Pancreas (tissue), 10 donors: ENCODE data around the gene CD81. TPM values are rescaled to one million over a fixed set of nuclear protein-coding genes. Genes with fewer than 3 reads are reported as not detected.

Source experiments
- ATAC-seq, 4 donors: fragments of 200-7000 bp; cut with Tn5 transposase; one replicate each; pipeline versions ENCODE4 v1.8.0 to v1.9.1; 2020; ENCODE audit warnings: mild to moderate bottlenecking in 4 of 4, moderate library complexity in 4 of 4
- DNase-seq, 6 donors: peaks; one replicate each; pipeline ENCODE4 v3.0.0-alpha.2; 2020
- FAIRE-seq: peaks from 2 replicates; lab custom pipeline; 2012; peaks lifted over from hg19 to GRCh38; lab: Jason Lieb, UNC
- H3K27ac ChIP-seq, 4 donors: fragments of 200-600 bp; sonication (generic); 1 replicate in 3 of 4; 2 replicates in 1 of 4; pipeline versions ENCODE4 v1.5.0 to v1.8.0; 2020
- H3K27me3 ChIP-seq, 4 donors: fragments of 200-600 bp; one replicate each; pipeline ENCODE4 v1.8.0; 2021
- H3K36me3 ChIP-seq, 3 donors: fragments of 200-600 bp; sonication (generic) in 1 of 3; one replicate each; pipeline versions ENCODE4 v1.5.0 to v1.8.0; 2020 to 2021
- H3K4me1 ChIP-seq, 3 donors: fragments of 200-600 bp; one replicate each; pipeline ENCODE4 v1.8.0; 2021
- H3K4me3 ChIP-seq, 4 donors: fragments of 200-600 bp; sonication (generic) in 2 of 4; one replicate each; pipeline versions ENCODE4 v1.5.0 to v1.8.0; 2020 to 2021
- H3K9me3 ChIP-seq, 4 donors: fragments of 200-600 bp; one replicate each; pipeline ENCODE4 v1.8.0; 2021
- WGBS, 2 donors: extraction: QIAGEN DNeasy Blood & Tissue Kit; methylation state at CpG; one replicate each; pipeline ENCODE4 v1.1.7; 2013; 5-methylcytosine and 5-hydroxymethylcytosine counted together
- intact Hi-C, 3 donors: fragments of 100-400 bp; cut with DNase I; formaldehyde crosslinking; loops; one replicate each; pipeline versions ENCODE4 v1.11.1 to v1.14.2; 2022
- polyA plus RNA-seq, 2 donors: library from polyadenylated mRNA; stranded (reverse); fragments of 200-250 nt; gene quantifications; one replicate each; pipeline ENCODE4 v1.2.3, GENCODE V29; 2013
- total RNA-seq, 6 donors: library from RNA; stranded (reverse); fragmentation: NEBNext Ultra II Directional in 4 of 6; extraction: Animal tissue kit (Norgen Biotek cat#: 25700) in 4 of 6; gene quantifications; one replicate each; pipeline versions ENCODE4 v1.2.1 to v1.2.4, GENCODE V29; 2021 to 2023
- TF ChIP-seq, protein P1 (sequence below), 4 donors: fragments of 200-600 bp; sonication (generic) in 3 of 4; IDR thresholded peaks; one replicate each; pipeline versions ENCODE4 v1.5.0 to v1.8.0; 2021; ENCODE audit warnings: antibody characterized with exemption in 4 of 4
- donor health status: healthy with polysubstance abuse.
- donor health status: DM: no; HTN: no; CAD: no; lungs with moderate emphysema.
- donor health status: DM: no; HTN: no; CAD: no.
- donor health status: control.
- donor health status: control.
- donor health status: Bipolar disorder and iron deficiency.
- donor health status: DM: yes; HTN: yes; CAD: no.
- donor health status: DM: no; HTN: no; CAD: no.
- donor health status: DM: no; HTN: no; CAD: no.
- donor health status: DM: yes; HTN: yes; CAD: no.

Gene CD81
- total and polyA plus RNA-seq, 8 donors: 154 to 392 (median 236) TPM

DNA sequence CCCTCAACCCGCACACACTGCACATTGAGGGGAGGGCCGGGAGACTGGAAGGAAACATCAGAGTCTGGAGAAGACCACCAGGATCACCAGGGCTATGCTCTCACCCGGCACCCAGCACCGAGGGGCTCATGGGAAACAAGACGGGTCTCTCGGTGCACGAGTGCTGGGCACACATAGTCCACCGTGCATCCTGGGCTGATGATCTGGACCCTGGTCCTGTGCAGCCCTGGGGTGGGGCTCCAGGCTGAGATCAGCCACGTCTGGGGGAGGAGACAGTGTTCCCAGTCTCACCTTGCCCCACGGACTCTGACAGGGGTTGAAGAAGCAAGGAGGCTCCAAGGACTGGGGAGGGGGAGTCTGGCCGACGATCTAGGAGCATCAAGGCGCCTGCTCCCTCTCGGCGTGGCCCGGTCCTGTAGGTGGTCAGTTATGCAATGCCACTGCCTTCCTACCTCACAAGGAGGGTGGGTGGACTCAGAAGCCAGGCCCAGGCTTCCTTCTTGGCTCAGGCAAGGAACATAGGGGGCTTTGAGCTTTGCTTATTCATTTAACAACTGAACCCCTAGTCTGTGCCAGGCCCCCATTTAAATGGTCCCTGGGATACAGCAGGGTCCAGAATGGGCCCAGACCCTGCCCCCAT, 11.4 kb upstream of the CD81 start:
- intact Hi-C loops: no loop called here
- no peak for FAIRE-seq
- Histone ChIP-seq H3K9me3 (no peaks in the 10 kb centered on the region), H3K27me3 (no peaks in the 10 kb centered on the region), H3K4me1 (no peaks in the 10 kb centered on the region), H3K27ac (no peak overlapping the region), H3K36me3 (no peaks in the 10 kb centered on the region), H3K4me3 (no peak overlapping the region)
- 83 to 90% methylated on average over 16 of the region's 16 CpGs for WGBS, 2 donors
- ATAC-seq: no peak
- no peak for DNase-seq
- TF ChIP-seq, protein P1, sequence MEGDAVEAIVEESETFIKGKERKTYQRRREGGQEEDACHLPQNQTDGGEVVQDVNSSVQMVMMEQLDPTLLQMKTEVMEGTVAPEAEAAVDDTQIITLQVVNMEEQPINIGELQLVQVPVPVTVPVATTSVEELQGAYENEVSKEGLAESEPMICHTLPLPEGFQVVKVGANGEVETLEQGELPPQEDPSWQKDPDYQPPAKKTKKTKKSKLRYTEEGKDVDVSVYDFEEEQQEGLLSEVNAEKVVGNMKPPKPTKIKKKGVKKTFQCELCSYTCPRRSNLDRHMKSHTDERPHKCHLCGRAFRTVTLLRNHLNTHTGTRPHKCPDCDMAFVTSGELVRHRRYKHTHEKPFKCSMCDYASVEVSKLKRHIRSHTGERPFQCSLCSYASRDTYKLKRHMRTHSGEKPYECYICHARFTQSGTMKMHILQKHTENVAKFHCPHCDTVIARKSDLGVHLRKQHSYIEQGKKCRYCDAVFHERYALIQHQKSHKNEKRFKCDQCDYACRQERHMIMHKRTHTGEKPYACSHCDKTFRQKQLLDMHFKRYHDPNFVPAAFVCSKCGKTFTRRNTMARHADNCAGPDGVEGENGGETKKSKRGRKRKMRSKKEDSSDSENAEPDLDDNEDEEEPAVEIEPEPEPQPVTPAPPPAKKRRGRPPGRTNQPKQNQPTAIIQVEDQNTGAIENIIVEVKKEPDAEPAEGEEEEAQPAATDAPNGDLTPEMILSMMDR (IDR thresholded peaks at IDR 0.05): no peak

DNA sequence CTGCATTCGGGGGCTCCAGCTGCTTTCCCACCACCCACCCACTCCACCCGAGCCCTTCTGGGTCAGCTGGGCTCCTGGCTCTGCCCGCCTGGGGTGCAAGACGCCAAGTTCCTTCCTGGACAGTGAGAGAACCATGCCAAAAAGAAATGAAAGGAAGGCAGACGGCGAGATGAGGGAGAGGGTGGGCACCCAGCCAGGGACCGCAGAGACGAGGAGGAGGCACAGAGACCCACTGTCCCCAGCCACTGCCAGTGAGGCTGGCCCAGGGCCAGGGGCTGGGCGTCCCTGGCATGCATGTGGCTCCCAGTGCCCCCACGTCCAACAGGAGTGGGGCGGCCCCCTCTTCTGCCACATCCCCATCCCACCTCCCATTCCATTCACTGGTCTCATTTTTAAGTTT, 10.8 kb upstream of the CD81 start:
- TF ChIP-seq, protein P1 (IDR thresholded peaks at IDR 0.05): no peak
- H3K27me3 ChIP-seq: no peaks in the 10 kb centered on the region
- FAIRE-seq (no peak), DNase-seq (peak in 1 of 6 donors; percentile 52), ATAC-seq (peak in 3 of 4 donors; percentile 30 to 52 (median 31))
- 50 to 67% methylated on average over 11 of the region's 11 CpGs for WGBS, 2 donors
- H3K4me3 ChIP-seq: no peak overlapping the region
- H3K27ac ChIP-seq: no peak overlapping the region
- intact Hi-C loops: no loop called here
- H3K9me3 ChIP-seq: no peaks in the 10 kb centered on the region
- no peaks in the 10 kb centered on the region for H3K4me1 ChIP-seq
- no peaks in the 10 kb centered on the region for H3K36me3 ChIP-seq

DNA sequence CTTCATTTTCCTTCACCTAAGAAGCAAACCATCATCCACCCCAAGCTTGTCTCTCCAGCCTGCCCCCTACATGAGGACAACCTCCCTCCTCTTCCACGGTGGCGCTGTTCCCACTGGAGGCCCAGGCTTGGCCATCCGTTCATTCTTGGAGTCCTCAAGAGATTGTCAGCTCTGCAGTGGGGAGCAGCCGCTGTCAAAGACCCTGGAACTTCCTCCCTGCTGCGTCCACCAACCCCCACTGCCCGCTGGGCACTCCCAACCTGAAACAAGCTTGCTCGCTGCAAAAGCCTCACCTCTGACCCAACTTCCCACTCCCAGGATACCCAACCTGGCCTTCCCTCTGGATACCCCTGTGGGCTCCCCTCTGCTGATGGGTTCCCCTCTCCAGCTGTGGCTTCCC, 10.4 kb upstream of the CD81 start:
- Histone ChIP-seq H3K27ac (no peak overlapping the region), H3K4me1 (no peaks in the 10 kb centered on the region), H3K4me3 (no peak overlapping the region), H3K9me3 (no peaks in the 10 kb centered on the region), H3K36me3 (no peaks in the 10 kb centered on the region), H3K27me3 (no peaks in the 10 kb centered on the region)
- intact Hi-C loops: no loop called here
- DNase-seq (no peak), ATAC-seq (no peak), FAIRE-seq (no peak)
- WGBS, 2 donors: 88 to 93% methylated on average over 7 of the region's 7 CpGs
- TF ChIP-seq, protein P1 (IDR thresholded peaks at IDR 0.05): no peak

DNA sequence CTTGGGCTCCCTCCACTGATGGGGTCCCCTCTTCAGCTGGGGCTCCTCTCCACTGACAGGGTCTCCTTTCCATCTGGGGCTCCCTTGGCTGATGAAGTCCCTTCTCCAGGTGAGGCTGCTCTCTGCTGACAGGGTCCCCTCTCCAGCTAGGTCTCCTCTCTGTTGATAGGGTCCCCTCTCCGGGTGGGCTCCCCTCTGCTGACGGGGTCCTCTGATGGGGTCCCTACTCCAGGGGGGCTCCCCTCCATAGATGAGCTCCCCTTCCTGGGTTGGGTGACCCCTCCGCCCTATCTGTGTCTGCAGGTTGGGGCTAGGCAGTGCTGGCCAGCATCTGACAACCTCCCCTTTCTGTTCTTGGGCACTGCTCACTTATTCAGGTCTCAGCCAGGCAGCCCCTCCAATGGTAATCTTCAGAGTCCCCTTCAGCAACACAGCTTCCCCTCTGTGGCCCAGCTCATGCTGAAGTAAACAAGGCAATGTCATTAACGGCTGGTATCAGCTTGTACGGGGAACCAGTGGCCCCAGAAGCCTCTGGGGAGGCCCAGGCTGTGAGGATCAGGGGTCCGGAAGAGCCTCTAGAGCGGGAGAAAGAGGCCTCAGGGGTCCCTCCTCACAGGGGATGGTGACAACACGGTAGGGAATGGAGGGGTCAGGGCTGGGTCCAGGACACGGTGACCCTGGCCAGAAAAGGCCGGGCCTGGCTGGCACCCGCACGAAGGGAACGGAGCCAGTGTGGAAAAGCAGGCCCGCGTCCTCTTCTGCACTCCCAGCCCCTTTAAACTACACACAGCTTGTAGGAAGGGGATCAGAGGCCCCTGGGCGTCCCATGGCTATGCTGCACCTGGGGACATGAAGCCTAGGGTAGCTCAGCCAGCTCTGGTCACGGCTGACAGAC, 9.6 kb upstream of the CD81 start:
- no peak for ATAC-seq

More for the DNA sequence above, 9.6 kb upstream of the CD81 start:
- Histone ChIP-seq H3K27ac (no peak overlapping the region), H3K9me3 (no peaks in the 10 kb centered on the region), H3K4me1 (no peaks in the 10 kb centered on the region), H3K27me3 (no peaks in the 10 kb centered on the region), H3K36me3 (no peaks in the 10 kb centered on the region), H3K4me3 (no peak overlapping the region)
- no peak for DNase-seq
- TF ChIP-seq, protein P1 (IDR thresholded peaks at IDR 0.05): no peak
- intact Hi-C loops: no loop called here
- no peak for FAIRE-seq
- WGBS, 2 donors: 86 to 89% methylated on average over 17 of the region's 17 CpGs
